ENCODE data around the gene HNRNPLL. TPM values are rescaled to one million over a fixed set of nuclear protein-coding genes. Genes with fewer than 3 reads are reported as not detected.

Gene HNRNPLL
- total and polyA plus RNA-seq, 2 of the 13 experiments (the other 11 are each of a cell fraction or from before 2014, with no cell fraction given) = 49.4 to 103 TPM

DNA sequence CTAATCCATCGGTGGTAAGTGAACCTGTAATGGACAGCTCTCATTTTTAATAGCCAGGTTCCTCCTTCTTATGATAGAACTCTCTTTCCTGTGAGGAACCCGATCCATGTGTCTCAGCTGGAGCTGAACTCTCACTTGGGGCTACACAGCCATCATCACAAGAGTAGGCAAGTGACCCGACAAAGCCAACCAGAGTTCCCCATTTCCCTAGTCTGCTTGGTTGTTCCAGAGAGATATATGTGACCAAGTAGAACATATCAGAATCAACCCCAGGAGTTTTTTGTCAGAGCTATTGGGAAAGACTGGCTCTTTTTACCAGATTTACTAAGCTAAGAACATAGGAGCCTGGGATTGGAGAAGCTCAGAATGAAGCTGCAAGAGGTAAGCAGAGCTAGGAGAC lies 14.6 kb upstream of the HNRNPLL start:
- POLR2A ChIA-PET = interaction anchor here (0.5 to 1.5 kb wide), 4 partner anchors 14 to 134 kb away, joined by 3 to 4 read pairs (median 4); partner anchors contain the start of gene SRSF7
- no TSS peak for BruUV-seq (replicated peaks)
- no peak for TF ChIP-seq SP140L (CRISPR knock-in tag; IDR thresholded peaks at IDR 0.05; ENCODE audit: borderline replicate concordance)

DNA sequence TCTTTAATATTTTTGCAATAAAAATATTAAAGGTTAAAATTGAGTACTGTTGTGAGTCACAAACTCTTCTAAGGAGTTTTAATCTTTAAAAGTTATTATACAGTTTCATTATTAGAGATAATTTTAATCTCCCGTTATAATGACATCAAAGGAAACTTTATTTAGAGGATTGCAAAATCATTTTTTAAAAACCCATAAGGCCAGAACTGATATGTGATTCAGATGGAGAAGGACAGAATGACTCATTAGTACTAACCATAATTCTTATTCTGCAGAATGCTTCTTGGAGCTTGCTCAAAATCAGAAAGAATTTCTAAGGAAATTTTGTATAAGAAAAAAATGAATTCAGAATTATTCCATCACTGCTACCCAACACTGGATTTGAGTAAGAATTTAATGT lies 12.5 kb upstream of the HNRNPLL start:
- intact Hi-C loops (cut with micrococcal nuclease; ENCODE audit: unreplicated experiment) (no loop called here), in situ Hi-C loops (cut with HindIII; ENCODE audit: extremely low pct_ligation_motif_present, low pct_unique_long_range_greater_than_20kb) (no loop called here)
- FAIRE-seq (no peak), ATAC-seq (no peak), DNase-seq (ENCODE audit: low spot score) (no peak)
- peaks cover 68% of the 10 kb centered on the region for H3K4me1 ChIP-seq (ENCODE audit: insufficient read depth, low read length)
- H3K27me3 ChIP-seq (ENCODE audit: control insufficient read depth in 1 of 2, insufficient read depth in 2 of 2, low read length in 2 of 2) = no peaks in the 10 kb centered on the region
- 91% methylated on average over 1 of the region's 1 CpG for WGBS (ENCODE audit: low lambda C conversion rate)
- no peak overlapping the region for H2AFZ ChIP-seq (ENCODE audit: low read length)
- ChIA-PET POLR2A (interaction anchor here (1.0 to 1.8 kb wide), 3 partner anchors 12 to 136 kb away, joined by 3 to 6 read pairs (median 3); partner anchors contain the start of genes HNRNPLL and SRSF7), CTCF (ENCODE audit: low intra/inter-chr PET ratio, low total read pairs) (no interaction called here)
- no peak overlapping the region for H3K9ac ChIP-seq (ENCODE audit: insufficient read depth, low read depth, low read length)
- no peaks in the 10 kb centered on the region for H3K79me2 ChIP-seq (ENCODE audit: insufficient read depth, low read length)
- H3K9me3 ChIP-seq (ENCODE audit: low read length) = no peaks in the 10 kb centered on the region
- H3K36me3 ChIP-seq (replicated peaks in 1 of 2; ENCODE audit: control insufficient read depth in 1 of 2, insufficient read depth in 2 of 2, low read length in 2 of 2) = no peaks in the 10 kb centered on the region
- TF ChIP-seq PRMT3 (CRISPR knock-in tag; IDR thresholded peaks at IDR 0.05; ENCODE audit: borderline replicate concordance, low read depth) = no peak
- 0 out of 2 replicates have a peak, but pooled peaks have one; percentile 42 for TF ChIP-seq NFIC (IDR thresholded peaks at IDR 0.05; ENCODE audit: low read length)
- TF ChIP-seq DBP (CRISPR knock-in tag; IDR thresholded peaks at IDR 0.05; ENCODE audit: not compliant biosample characterization) = no peak
- TF ChIP-seq ZNF691 (CRISPR knock-in tag; IDR thresholded peaks at IDR 0.05; ENCODE audit: borderline replicate concordance, low read depth) = no peak
- TF ChIP-seq E2F1 (CRISPR knock-in tag; IDR thresholded peaks at IDR 0.05) = no peak
- no peak overlapping the region for H3K27ac ChIP-seq (ENCODE audit: extremely low read length, insufficient read depth, low read length)
- H3K4me3 ChIP-seq (replicated peaks in 1 of 3; ENCODE audit: insufficient read depth in 1 of 3, low read depth in 2 of 3, low read length in 3 of 3) = no peak overlapping the region
- no peaks in the 10 kb centered on the region for H4K20me1 ChIP-seq (ENCODE audit: insufficient read depth, low read length)
- H3K4me2 ChIP-seq (ENCODE audit: low read depth, low read length) = no peak overlapping the region
- no TSS peak for BruUV-seq (replicated peaks)

More for the DNA sequence above, 14.6 kb upstream of the HNRNPLL start:
- Histone ChIP-seq H2AFZ (ENCODE audit: low read length) (no peak overlapping the region), H3K79me2 (ENCODE audit: insufficient read depth, low read length) (no peaks in the 10 kb centered on the region), H3K27ac (ENCODE audit: extremely low read length, insufficient read depth, low read length) (no peak overlapping the region), H3K4me2 (ENCODE audit: low read depth, low read length) (no peak overlapping the region), H4K20me1 (ENCODE audit: insufficient read depth, low read length) (no peaks in the 10 kb centered on the region), H3K4me1 (ENCODE audit: insufficient read depth, low read length) (peaks cover 59% of the 10 kb centered on the region), H3K9ac (ENCODE audit: insufficient read depth, low read depth, low read length) (no peak overlapping the region), H3K4me3 (replicated peaks in 1 of 3; ENCODE audit: insufficient read depth in 1 of 3, low read depth in 2 of 3, low read length in 3 of 3) (no peak overlapping the region), H3K9me3 (ENCODE audit: low read length) (no peaks in the 10 kb centered on the region), H3K36me3 (replicated peaks in 1 of 2; ENCODE audit: control insufficient read depth in 1 of 2, insufficient read depth in 2 of 2, low read length in 2 of 2) (no peaks in the 10 kb centered on the region), H3K27me3 (ENCODE audit: control insufficient read depth in 1 of 2, insufficient read depth in 2 of 2, low read length in 2 of 2) (no peaks in the 10 kb centered on the region)
- DNase-seq (ENCODE audit: low spot score) (no peak), FAIRE-seq (no peak), ATAC-seq (no peak)
- CTCF ChIA-PET (ENCODE audit: low intra/inter-chr PET ratio, low total read pairs) = no interaction called here
- in situ Hi-C loops (cut with HindIII; ENCODE audit: extremely low pct_ligation_motif_present, low pct_unique_long_range_greater_than_20kb) (no loop called here), intact Hi-C loops (cut with micrococcal nuclease; ENCODE audit: unreplicated experiment) (no loop called here)
- 77% methylated on average over 3 of the region's 3 CpGs for WGBS (ENCODE audit: low lambda C conversion rate)
